ENCODE measurements around the gene FHIT.
"Not testable (repeated sequence)": the region's sequence is repeated elsewhere in the genome, so short reads cannot be mapped to it uniquely, and the experiment has no call there.

The FHIT gene

GRCh38 chr3:59824876-59825275 is 1426.4 kb downstream of the FHIT start:
- no peak for DNase-seq (ENCODE audit: low read depth)

GRCh38 chr3:59821274-59821673 is 1430.0 kb downstream of the FHIT start:
- DNase-seq (ENCODE audit: low read depth) = no peak

- no peak for DNase-seq (ENCODE audit: low read depth)
Observed at GRCh38 chr3:59820352-59820934, 1430.8 kb downstream of the FHIT start.

- no peak for DNase-seq (ENCODE audit: low read depth)
Observed at GRCh38 chr3:59818919-59819300, 1432.3 kb downstream of the FHIT start.

GRCh38 chr3:59818033-59818918 is 1433.0 kb downstream of the FHIT start:
- no peak for DNase-seq (ENCODE audit: low read depth)

GRCh38 chr3:59817511-59817910 is 1433.7 kb downstream of the FHIT start:
- DNase-seq (ENCODE audit: low read depth) = no peak

- no peak for DNase-seq (ENCODE audit: low read depth)
Observed at GRCh38 chr3:59816312-59816711, 1434.9 kb downstream of the FHIT start.

- DNase-seq (ENCODE audit: low read depth) = no peak
Observed at GRCh38 chr3:59813148-59813538, 1438.1 kb downstream of the FHIT start.

- DNase-seq (ENCODE audit: low read depth) = no peak
Observed at GRCh38 chr3:59812237-59813147, 1438.8 kb downstream of the FHIT start.

- DNase-seq (ENCODE audit: low read depth) = no peak
Observed at GRCh38 chr3:59811160-59811559, 1440.1 kb downstream of the FHIT start.

- no peak for DNase-seq (ENCODE audit: low read depth)
Observed at GRCh38 chr3:59810606-59811005, 1440.6 kb downstream of the FHIT start.

GRCh38 chr3:59809710-59810444 is 1441.4 kb downstream of the FHIT start:
- no peak for DNase-seq (ENCODE audit: low read depth)

- DNase-seq (ENCODE audit: low read depth) = no peak
Observed at GRCh38 chr3:59809016-59809415, 1442.2 kb downstream of the FHIT start.

GRCh38 chr3:59808446-59808845 is 1442.8 kb downstream of the FHIT start:
- no peak for DNase-seq (ENCODE audit: low read depth)

GRCh38 chr3:59803268-59803667 is 1448.0 kb downstream of the FHIT start:
- no peak for DNase-seq (ENCODE audit: low read depth)

- not testable (repeated sequence) for DNase-seq (ENCODE audit: low read depth)
Observed at GRCh38 chr3:59802453-59802852, 1448.8 kb downstream of the FHIT start.

- DNase-seq (ENCODE audit: low read depth) = no peak
Observed at GRCh38 chr3:59802045-59802444, 1449.2 kb downstream of the FHIT start.

GRCh38 chr3:59800481-59800880 is 1450.8 kb downstream of the FHIT start:
- no peak for DNase-seq (ENCODE audit: low read depth)

- DNase-seq (ENCODE audit: low read depth) = no peak
Observed at GRCh38 chr3:59798372-59799086, 1452.7 kb downstream of the FHIT start.

GRCh38 chr3:59797533-59797932 is 1453.7 kb downstream of the FHIT start:
- no peak for DNase-seq (ENCODE audit: low read depth)

- no peak for DNase-seq (ENCODE audit: low read depth)
Observed at GRCh38 chr3:59796456-59796855, 1454.8 kb downstream of the FHIT start.
